Stimulated activated CD4-positive, alpha-beta T cell treated with anti-CD3 and anti-CD28 coated beads, Interleukin-4, amount 100 ng/mL, for 4 hours (primary cell): Measurements from ENCODE around the gene SLU7.
"Not testable (repeated sequence)": the region's sequence is repeated elsewhere in the genome, so short reads cannot be mapped to it uniquely, and the experiment has no call there.

Experiments
- DNase-seq, 2 experiments: peaks; one replicate each; pipeline ENCODE4 v3.0.0-alpha.2; 2020

SLU7 gene

DNA sequence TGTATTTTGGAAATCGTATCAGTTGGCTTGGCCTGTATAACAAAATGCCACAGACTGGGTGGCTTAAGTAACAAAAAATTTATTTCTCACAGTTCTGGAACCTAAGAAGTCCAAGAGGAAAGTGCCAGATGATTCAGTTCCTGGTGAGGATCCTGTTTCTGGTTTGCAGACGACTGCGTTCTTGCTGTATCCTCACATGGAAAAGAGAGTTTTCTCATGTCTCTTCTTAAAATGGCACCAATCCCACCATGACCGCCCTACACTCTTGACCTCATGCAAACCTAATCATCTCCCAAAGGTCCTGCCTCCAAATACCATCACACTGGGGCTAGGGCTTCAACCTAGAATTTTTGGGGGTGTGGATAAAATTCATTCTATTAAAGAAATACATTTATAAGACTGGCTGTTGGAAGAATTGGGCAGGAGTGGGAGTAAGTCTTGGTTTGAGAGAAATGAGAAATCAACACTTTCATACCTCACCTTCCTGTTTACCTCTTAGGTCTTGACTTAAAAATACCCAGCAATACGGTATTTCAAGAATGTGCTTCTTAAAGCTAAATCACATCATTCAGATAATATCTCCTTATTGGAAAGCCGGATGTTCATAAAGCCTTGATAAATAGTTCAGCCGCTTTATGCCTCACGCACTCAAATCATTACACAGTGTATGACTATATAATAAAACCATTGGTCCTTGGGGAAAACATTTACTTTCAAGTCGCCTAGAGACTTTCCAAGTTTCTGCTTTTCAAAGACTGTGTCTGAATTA, 31.5 kb upstream of the SLU7 start:
- no peak for DNase-seq

DNA sequence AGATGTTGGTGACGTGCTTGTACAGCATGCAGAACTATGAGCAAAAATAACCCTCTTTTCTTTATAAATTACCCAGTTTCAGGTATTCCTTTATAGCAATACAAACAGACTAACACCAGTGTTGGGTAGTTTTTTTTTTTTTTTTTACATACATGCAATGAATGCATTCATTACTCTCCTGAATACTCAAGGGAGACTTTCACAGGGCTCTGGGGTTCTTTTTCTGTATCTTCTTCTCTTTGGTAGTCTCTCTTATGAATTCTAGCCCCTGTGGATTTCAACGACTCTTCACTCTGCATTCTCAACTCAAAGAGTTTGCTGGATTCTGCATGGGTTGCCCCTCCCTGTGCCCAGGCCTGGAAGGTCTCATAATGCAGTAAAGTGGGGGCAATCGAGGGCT, 30.6 kb upstream of the SLU7 start:
- DNase-seq = no peak

DNA sequence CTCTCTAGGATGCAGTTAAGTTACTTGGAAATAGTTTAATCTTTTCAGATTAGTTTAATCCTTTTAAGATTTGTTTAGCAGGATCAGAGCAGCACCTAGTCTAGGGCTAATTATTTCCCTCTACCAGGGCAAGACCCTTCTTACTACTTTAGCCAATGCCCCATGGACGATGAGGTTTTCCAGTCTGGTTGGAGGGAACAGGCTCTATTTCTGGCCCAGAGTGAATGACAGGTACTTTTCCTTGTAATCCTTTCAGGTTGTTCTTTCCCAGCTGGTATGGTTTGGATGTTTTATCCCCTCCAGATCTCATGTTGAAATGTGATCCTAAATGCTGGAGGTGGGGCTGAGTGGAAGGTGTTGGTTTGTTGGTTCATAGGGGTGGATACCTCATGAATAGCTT, 30.0 kb upstream of the SLU7 start:
- DNase-seq = no peak

DNA sequence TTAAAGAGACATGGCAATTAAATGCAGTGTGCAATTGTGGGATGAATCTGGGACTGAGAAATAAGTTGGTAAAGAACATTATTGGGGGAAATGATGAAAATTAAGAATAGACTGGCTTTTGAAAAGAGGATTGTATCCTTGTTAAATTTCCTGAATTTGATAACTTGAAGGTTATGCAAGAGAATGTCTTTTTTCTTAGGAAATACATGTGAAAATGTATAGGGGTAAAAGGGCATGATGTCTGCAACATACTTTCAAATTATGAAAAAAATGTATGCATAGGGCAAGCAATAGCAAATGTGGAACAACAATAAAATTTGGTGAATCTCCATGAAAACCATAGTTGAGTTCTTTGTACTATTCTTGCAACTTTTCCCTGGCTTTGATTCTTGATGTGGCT, 26.9 kb upstream of the SLU7 start:
- no peak for DNase-seq

GRCh38 chr5:160445132-160445531, 26.3 kb upstream of the SLU7 start:
- DNase-seq = no peak

DNA sequence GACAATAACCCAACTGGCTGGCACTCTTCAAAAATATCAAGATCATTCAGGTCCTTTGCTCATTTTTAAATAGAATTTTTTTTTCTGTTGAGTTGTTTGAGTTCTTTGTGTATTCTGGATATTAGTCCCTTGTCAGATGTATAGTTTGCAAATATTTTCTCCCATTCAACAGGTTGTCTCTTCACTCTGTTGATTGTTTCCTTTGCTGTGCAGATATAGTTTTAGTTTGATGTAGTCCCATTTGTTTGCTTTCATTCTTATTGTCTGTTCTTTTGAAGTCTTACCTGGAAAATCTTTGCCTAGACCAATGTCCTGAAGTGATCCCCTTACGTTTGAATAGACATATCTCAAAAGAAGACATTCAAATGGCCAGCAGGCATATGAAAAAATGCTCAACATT, 25.5 kb upstream of the SLU7 start:
- DNase-seq = no peak

- DNase-seq = no peak
These were observed 24.0 kb upstream of the SLU7 start for GRCh38 chr5:160442824-160443431.

GRCh38 chr5:160441311-160441781, 22.5 kb upstream of the SLU7 start:
- DNase-seq = no peak

DNA sequence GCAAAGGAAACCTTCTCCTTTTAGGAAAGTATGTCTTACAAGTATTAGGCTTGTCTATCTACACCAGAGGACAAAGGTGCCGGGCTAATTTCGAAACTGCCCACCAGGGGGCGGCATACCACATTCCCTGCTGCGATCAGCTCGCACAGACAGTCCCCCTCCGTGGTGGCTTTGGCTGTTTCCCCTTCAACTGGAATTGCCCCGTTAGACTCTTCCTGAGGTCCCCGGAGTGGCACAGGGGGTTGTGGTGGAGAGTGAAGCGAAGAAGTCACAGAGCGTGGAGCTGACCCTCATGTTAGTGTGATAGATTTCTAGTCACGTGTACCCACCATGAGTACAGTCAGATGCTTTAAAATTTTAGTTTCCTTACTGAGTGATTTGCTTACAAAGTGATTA, 20.3 kb upstream of the SLU7 start:
- peak; percentile 84 to 88 for DNase-seq

DNA sequence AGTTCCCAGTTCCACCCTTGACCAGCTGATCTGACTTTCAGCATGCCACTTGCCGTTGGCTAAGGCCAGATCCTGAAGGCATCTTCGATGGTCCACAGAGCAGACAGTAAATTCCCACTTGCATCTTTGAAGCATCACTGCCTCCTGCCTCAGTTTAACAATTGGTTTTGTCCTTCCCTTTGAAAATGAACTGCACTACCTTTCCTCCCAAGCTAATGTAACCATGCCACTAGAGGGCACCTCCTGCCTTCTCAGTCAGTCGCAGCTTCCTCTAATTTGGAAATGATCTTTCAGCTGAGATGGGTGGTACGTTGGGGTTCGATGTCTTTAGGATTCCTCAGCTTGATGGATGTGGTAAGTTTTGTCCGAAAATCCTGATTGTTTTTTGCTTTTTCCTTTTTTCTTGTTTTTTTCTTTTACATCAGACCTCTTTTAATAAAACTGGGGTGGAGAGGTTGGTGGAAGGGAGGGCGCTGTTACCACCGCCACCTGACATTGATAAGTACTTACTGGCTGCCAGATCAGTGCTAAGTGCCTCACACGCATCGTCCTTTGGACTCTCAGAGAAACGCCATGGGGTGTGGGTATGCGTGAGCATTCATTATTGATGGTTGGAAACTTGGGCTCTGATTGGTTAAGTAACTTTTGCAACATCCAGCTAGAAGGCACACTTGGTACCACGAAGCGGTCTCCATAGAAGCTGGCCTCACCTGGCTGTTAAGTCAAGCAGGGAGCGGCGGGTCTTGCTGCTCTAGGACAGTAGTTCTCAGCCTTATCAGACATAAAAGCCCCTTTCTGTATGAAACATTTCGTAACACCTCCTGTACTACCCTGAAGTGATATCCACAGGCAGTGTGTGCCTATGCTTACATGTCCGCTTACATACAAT, 19.7 kb upstream of the SLU7 start:
- peak; percentile 29 to 60 for DNase-seq

DNA sequence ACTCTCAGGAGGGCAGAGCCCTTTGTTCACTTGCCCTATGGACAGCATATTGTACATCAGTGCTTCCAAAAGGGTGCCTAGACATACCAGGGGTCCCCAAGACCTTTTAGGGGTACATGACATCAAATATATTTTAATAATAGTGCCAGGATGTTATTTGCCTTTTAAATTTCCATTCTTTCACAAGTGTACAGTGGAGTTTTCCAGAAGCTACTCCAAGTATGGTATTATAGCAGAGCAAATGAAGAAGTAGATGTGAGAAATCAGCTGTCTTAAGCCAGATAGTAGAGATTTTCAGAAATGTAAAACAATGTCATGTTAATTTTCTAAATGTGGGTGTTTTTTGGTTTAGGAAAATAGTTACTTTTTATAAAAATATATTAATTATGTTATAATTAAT, 18.4 kb upstream of the SLU7 start:
- no peak for DNase-seq

DNA sequence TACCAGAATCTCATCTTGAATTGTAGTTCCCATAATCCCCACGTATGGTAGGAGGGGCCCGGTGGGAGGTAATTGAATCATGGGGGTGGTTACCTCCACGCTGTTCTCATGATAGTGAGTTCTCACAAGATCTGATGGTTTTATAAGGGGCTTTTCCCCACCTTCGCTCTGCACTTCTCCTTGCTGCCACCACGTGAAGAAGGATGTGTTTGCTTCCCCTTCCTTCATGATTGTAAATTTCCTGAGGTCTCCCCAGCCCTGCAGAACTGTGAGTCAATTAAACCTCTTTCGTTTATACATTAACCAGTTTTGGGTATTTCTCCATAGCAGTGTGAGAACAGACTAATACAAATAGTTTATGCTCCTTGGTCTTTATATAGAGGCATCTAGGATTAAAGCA, 17.8 kb upstream of the SLU7 start:
- DNase-seq = not testable (repeated sequence)

DNA sequence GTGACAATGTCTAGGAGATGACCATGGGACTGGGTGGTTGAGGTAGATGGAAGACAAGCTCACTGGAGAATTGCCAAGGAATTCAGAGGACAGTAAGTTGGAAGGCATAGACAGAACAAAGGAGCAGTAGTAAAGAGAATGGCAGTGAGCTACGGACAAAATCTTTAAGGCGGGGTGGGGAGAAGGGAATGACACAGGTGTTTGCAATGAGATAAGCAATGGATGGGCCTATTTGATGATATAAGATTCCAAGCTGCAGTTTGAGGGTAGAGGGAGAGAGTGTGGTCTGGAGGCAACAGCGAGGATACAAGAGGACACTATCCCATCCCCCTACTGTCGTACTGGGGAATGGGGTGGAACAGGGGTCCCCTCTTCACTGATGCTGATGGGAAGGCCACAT, 17.1 kb upstream of the SLU7 start:
- DNase-seq = no peak

GRCh38 chr5:160435532-160435931, 16.7 kb upstream of the SLU7 start:
- no peak for DNase-seq

GRCh38 chr5:160434022-160434531, 15.2 kb upstream of the SLU7 start:
- peak in 1 of 2 experiments; percentile 10 for DNase-seq

DNA sequence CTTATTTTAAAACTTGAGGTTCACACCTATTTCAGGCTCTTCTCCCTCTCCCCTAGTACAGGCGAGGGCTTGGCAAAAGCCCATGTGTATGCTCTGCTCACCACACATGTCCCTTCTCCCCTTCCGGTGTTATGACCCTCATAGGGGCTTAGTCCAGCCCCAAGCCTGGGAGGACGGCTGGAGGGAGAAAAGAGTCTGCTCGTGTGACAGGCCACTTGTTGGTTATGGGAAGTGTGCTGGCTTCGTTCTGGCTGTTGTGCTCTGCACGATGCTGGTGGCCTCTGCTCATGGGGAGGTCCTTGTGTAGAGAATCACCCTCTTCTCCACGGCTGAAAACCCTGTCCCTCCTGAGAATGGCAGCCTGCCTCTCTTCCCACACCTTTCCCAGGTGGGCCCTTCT, 13.9 kb upstream of the SLU7 start:
- DNase-seq = no peak

DNA sequence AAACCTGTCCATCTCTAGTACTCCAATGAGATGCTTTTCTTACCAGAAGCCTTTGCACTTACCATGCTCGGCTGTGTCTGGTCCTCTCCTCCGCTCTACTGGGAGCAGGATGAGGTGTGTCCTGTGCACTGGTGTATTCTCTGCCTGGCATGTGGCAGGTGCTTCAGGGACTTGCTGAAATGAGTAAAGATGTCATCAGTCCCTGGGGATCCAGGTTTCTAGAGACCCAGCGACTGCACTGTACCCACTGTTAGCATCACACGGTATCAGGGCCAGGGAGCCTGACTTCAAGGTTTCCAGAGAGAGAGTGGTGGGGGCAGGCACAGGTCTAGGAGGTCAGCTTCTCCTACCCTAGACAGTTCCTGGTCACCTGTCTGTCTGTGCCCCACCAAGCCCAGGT, 13.3 kb upstream of the SLU7 start:
- no peak for DNase-seq

DNA sequence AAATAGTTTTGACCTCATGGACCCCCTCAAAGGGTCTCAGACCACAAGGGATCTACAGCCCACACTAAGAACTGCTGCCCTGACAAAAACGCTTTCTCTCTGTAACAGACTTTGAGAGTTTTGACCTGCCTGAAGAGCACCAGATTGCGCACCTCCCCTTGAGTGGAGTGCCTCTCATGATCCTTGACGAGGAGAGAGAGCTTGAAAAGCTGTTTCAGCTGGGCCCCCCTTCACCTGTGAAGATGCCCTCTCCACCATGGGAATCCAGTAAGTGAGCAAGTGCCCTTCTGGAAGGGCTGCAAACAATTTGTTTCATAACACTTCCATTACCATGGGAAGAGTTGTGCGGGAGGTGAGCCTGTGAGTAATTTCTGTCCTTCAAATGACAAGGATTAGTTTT, 8.7 kb upstream of the SLU7 start:
- DNase-seq = no peak

DNA sequence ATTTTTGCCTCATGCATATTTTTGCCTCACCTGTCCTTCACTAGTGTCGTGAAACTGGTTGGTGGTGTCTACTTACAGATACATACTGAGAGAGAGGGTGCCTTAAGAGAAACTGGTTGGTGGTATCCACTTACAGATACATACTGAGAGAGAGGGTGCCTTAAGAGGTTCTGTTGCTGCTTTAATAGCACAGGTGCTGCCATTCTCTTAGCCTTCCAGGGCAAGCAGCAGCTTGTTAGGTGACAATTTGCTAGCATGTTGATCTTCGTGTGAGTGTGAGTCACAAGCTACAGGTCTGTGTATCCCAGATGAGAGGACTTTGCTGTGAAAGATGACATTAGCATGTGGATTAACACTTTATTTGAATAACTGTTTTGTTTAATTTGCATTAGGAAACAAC, 4.2 kb upstream of the SLU7 start:
- no peak for DNase-seq

DNA sequence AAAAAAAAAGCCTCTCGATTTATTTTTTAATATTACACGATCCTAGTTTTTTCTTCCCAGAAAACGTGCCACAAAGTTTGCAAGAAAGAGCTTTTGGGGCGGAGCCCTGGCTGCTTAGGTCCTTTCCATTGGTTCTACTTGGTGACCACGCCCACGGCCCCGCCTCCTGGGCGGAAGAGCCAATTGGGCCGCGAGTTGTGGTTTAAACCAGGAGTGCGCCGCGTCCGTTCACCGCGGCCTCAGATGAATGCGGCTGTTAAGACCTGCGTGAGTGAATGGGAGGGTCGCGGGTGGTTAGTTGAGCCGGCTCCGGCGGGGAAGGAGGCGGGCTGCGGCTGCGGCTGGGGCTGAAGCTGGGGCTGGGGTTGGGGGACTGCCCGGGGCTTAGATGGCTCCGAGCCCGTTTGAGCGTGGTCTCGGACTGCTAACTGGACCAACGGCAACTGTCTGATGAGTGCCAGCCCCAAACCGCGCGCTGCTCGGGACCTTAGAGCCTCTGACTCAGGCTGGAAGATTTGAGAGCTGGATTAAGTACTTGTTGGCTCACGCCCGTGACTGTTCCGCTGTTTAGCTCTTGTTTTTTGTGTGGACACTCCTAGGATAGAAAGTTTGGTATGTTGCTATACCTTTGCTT, 2.9 kb upstream of the SLU7 start, which contains the start of gene PTTG1:
TSS of gene PTTG1 (plus strand) at position 231 of the 634 bp plus-strand sequence. CDS start 458 bp downstream, outside the sequence.
- peak; percentile 88 to 90 for DNase-seq

GRCh38 chr5:160420331-160420610, 1.4 kb upstream of the SLU7 start:
- DNase-seq = no peak

DNA sequence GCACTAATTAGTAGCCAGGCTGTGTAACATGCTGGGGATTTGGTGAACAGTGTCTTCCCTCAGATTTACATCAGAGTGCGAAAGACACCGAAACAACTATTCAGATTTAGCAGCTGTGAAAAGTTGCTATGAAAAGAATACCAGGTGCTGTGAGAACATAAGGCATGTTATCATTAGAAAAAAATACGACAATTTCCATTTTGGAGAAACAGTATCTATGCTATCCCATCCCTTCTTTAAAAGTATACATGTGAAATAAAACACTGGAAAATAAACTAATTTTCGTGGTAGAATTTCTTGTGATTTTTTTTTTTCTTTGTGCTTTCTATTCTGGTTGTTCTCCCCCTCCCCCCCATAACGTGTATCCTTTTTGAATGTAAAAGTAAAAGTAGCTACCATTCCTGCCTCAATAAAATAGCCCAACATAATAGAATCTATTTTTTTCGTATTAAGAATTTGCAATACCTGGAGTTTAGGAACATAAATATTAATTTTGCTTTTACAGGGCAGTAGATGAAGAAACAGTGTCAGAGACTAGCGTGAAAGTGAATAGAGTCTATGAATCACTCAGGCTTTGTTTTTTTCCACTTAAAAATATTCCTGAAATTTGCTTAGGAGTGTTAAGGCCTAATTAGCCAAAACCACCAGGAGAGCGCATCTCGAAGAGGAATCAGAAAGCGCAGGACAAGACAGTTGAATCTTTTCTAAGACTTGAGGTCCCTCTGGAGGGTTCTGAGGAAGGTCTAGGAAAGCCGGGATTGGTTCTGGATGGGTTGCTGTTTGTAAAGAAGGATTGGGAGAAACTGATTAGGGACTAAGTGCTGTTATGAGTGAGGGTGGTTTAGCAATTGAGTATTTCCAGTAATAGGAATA, 813 bp upstream of the SLU7 start:
- DNase-seq = no peak
